GM19099 (cell line): Measurements from ENCODE around the gene VWC2L.

Experiments used
- POLR2A ChIP-seq: IDR thresholded peaks from 3 replicates; pipeline ENCODE4 v1.6.1; 2011; ENCODE audit warnings: low read depth; ENCODE audit not compliant: insufficient read length; ENCODE audit errors: extremely low read depth

VWC2L gene

DNA sequence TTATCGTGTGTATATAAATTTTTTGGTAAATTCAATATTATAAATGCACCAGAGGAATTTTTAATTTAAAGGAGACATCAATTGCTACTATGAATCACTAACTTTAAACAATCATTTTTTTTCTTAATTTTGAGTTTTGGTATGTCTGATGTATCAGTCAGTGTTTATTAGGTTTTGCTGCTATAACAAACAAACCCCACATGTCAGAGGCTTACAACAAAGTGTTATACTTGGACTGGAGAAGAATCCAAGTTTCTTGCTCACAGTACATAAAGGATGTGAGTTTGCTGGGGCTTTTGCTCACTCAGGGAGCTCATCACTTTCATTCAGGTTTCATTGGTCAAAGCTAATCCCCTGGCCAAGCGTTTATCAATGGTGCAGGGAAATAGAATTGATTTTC is 81.8 kb downstream of the VWC2L start:
- TF ChIP-seq POLR2A, result no peak

DNA sequence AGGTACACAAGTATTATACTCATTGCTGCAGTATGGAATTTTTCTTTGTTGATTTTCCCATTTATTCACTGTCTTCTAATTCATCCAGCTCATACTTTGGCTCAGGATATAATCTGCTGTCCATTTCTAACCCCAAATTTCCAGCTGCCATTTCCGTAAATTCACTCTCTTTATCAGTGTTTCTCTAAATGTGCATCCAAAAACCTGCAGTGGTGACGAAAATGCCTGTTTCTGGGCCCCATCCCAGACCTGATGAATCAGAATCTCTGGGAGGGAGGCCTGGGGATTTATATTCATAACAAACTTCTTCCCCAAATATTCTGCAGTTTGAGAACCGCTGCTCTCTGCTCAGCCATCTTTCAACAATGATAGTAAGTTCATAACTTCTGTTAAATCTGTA is 86.6 kb downstream of the VWC2L start:
- no peak for TF ChIP-seq POLR2A

DNA sequence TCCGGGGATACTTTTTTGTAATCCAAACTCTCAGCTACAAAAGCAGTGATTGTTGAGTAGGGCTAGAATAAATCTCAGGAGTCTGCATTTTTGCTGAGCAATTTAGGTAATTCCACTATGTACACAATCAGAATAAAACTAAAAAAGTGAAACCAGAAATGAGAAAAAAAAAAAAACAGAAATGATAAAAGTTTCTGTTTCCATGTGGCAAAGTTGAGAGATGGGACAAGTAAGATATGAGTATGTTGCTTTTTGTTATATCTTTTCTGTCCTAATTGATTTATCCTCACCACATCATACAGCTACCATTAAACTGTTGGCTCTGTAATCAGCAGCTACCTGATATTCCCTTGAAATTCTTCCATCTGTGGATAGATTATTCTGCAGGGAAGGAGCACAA is 92.7 kb downstream of the VWC2L start:
- no peak for TF ChIP-seq POLR2A

DNA sequence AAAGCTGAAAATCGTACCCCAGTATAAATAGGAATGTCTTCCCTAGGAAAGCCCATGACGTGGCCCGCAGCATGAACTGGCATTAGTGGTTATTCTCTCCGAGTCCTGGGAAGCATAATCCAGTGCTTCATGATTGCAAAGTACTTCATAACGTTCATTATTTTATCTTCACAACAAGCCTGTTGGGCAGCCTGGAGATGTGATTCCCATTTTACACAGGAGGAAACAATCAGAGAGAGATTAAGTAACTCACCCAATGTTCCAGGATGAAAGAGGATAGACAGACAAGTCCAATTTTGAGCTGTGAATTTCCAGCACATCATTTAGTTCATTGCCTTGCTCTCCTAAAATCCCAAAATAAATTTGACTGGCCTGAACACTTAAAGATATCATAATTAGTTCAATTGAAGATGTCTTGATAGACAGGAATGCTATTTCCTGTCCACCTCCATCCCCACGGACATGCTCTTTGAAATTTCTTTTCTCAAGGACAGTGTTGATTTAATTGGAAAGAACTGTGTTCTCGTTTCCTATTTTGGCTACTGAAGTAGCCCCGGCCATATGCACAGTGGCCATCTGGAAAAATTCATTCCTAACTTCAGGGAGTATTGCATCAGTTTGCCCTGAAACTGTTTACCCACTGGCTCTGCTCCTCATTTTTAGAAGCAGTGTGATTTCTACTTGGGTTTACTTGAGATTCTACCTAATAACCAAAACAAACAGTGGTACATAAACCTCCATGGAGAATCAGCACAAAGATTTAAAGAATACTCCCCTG is 93.9 kb downstream of the VWC2L start:
- TF ChIP-seq POLR2A, result no peak

DNA sequence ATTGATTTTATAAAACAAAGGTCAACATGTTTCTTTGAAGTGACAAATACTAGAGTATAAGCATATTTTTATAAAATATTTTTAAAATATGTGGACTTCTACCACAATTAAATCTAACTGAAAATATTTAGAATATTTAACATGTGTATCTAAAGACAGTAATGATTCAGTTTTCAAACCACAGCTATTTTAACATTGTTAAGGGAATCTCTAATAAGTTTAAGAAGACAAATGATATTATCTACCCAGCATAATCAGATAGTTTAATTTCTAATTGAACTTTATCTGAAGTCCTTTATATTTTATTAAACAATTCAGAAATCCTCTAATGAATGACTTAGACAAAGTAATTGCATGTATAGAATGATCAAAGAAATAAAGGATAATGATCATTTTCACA is 96.2 kb downstream of the VWC2L start:
- TF ChIP-seq POLR2A, result no peak

DNA sequence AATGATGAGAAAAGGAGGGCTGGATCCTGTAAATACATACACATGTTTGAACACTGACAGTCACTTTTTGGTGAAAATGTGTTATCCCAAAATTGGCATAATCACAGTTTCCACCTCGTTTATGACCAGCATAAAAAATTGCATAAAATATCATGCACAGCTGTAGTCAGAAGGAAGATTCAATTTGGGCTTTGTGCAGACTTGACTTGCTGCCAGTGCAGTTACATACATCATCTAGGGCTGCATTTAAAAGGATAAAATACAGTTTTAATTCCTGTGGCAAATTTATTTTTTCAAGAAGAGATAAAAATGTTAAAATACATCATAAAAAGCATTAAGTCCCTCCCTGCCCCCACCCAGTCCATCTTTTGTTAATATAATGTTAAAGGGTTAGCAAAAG is 103.8 kb downstream of the VWC2L start:
- no peak for TF ChIP-seq POLR2A

DNA sequence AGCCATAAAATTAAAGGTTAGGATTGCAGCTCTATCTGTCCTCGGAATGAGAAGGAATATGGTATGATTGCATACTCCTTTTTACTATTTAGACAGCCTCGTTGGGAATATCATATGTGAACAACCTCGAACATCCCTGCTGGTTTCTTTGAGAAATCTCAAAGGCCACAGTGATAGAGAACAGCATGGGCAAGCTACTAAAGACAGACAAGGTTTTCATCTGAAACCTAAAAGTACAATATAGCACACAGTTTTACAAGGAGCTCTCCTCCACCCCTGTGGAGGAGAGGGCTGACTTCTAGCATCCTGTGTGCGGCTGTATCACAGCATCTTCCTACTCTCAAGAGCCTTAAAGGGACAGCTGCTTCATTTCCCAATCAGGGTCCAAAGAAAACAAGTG is 104.3 kb downstream of the VWC2L start:
- TF ChIP-seq POLR2A, result no peak

DNA sequence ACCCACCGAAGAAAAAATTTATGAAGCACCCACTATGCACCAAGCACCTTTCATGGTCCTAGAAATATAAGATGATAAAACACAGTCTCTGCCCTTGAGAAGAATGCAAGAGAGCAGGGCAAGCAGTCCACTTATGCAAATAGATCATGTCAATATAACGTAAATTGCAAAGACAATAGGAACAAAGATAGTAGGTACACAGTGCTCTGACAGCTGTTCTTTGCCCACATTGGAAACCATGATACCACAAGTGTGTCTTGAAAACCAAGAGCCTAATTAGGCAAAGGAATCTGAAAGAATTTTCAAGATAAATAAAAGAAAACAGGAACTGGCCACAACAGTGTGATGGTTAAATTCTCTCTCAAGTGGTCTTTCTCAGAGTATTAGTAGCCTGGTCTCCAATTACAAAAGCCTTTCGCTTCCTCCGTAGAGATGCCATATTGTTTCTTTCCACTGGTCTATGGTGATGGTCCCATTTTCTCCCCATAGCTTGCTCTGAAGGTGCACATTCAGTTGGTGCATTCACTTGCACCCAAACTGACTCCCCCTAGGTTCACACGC is 108.5 kb downstream of the VWC2L start:
- TF ChIP-seq POLR2A, result no peak

DNA sequence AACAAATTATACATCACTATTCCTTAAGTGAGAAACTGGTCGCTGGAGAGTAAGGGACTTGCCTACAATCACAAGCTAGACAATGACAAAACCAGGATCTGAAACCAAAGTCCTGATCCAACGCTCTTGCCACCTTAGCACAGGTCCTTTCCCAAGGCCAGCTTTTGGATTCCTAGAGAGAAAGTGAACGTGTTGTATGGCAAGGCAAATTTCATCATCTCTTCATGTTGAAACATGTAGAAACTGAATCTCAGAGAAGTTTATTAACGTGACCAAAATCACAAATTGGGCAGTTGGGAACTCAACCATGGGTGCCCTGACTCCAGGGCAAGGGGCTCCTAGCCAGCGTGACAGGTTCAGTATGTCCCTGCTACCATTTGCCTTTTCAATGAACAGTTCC is 118.2 kb downstream of the VWC2L start:
- TF ChIP-seq POLR2A, result no peak

DNA sequence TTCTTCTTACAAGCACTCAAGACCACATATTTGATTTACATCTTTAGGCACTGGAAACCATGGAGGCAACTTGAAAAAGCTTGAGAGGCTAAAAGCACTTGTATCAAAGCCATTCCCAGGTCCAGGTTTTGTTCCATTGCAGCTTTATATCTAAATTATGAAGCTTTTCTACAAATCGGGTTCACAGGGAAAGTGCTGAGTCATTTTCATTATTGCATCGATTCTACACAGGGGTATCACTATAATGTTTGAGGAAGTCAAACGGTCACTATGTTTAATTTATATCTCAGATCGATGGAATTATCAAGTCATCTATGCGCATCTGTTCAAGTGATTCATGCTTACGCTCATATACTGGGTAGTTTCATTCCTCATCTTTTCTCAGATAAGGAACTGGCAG is 118.7 kb downstream of the VWC2L start:
- TF ChIP-seq POLR2A, result no peak

DNA sequence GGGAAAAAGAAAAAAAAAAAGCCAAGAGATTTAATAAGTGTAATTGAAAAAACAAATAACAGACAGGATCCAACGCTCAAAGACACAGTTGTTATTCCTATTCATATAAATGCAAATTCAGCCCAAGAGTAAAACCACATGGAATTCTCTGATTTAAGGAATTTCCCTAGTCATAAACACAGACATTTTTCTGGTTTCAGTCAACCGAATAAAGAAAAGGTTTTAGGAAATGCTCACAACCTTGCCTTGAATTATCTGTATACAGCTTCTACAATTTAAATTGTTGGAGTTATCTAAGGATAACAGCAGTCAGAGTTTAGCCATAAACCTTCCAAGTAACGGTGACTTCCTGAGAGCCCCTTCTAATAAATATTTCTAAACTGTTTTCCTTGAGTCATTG is 122.7 kb downstream of the VWC2L start:
- TF ChIP-seq POLR2A, result no peak

DNA sequence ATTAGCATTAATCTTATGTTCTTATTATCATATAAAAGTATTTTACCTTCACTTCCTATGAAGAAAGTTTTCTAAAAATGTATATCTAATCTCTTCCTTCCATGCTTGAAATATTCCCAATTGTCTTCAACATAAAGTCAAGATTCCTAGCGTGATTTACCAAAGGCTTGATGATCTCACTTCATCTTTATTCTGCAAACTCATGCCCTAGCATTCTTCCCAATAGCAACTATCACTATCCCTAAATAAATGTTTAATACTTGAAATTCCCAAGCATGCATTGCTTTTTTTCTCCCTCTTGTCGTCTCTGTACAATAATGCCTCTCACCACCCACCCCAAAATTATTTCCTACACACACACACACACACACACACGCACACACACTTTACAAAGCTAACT is 125.8 kb downstream of the VWC2L start:
- no peak for TF ChIP-seq POLR2A

DNA sequence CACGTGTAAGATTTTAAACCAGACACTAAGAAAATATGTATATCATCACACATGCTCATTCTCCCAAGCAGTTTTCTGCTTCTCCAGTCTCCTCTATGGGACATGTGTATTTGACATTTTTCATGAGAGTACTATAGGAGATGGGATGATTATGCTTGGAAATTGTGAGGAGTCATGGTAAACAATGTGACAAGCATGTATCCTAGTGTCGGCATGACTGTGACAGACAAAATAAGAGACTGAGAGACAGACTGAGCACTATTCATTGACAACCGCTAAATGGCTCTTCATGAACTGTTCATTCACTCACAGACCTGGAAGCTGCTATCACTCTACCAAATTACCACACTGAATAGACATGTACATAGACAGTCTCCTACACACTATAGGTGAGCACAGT is 127.1 kb downstream of the VWC2L start:
- TF ChIP-seq POLR2A, result no peak

DNA sequence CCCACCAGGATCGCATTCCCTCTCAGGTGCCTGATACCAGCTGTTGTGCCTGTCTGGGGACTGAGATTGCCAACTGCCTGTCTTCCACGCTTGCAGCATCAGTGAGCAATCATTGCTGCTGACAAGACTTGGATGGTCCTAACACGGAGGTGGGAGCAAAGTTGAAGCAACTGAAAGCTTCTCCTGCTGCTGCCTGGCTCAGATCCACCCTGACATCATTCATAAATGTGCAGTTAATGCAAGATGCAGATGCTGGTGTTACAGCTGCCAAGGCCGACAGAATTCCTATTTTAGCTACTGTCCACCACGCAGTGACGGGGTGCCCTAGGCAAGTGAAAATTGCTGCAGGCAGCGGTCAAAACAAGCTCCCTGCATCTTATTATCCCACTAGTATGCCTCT is 131.4 kb downstream of the VWC2L start:
- TF ChIP-seq POLR2A, result no peak

DNA sequence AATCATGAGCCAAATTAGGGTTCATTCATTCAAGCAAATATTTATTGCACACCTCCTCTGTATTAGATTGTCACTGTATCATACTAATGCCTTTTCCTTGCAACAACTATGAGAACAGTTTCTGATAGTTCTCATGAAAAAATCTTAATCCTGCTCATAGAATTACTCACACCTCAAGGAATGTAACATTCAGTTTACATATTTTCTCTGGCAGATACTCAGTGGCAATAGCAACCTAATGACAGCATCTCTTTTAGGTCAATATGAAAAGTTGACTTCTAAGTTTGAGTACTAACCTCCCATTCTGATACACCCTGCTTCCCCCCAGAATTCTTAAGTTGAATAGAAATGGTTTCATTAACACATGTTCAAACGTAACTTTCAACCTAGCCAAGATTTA is 132.0 kb downstream of the VWC2L start:
- no peak for TF ChIP-seq POLR2A

DNA sequence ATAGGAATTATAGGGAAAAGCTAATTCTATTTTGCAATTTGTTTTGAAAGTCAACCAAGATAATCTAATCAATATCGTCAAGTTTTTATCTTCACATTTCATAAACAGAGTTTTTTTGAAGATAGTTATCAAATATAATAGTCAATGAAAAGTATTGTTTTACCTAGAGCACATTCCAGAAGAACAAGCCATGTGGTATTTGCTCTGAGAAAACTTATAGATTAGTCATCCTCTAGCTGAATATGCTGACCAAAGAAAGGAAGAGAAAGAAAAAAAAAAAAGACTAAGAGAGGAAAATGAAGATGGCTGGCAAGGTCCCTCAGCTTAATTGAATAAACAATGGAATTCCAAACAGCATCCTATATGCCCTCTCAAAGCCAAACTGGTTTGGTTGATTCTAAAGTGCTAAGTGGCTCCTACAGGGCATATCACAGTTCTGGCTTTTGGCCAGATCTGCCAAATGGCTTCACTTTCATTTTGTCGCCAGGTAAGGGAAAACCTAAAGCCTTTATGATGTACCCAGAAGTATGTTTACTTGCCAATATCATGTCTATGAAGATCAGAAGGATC is 132.6 kb downstream of the VWC2L start:
- TF ChIP-seq POLR2A, result no peak
